Activated CD8-positive, alpha-beta T cell treated with anti-CD3 and anti-CD28 coated beads for 36 hours (primary cell): ENCODE results near the gene LHFPL3. TPM values are rescaled to one million over a fixed set of nuclear protein-coding genes. Genes with fewer than 3 reads are reported as not detected.
"Not testable (repeated sequence)": the region's sequence is repeated elsewhere in the genome, so short reads cannot be mapped to it uniquely, and the experiment has no call there.

Source experiments
- ATAC-seq: fragments of 200-7000 bp; cut with Tn5 transposase; one replicate; pipeline ENCODE4 v1.10.0; 2021; ENCODE audit warnings: mild to moderate bottlenecking, moderate library complexity
- CTCF ChIA-PET: fragments of 350-600 bp; sonication (Branson Sonifier 250); formaldehyde crosslinking; loops from one replicate; lab custom pipeline; 2021; ENCODE audit warnings: antibody characterized with exemption; lab: Charles Lee
- POLR2A ChIA-PET: fragments of 350-600 bp; sonication (Branson Sonifier 250); formaldehyde crosslinking; loops from one replicate; lab custom pipeline; 2021; ENCODE audit warnings: antibody characterized with exemption; lab: Charles Lee
- DNase-seq: peaks from one replicate; pipeline ENCODE4 v3.0.0-alpha.2; 2020
- H3K27ac Mint-ChIP-seq: one replicate; pipeline ENCODE4 v1.8.0; 2021; ENCODE audit warnings: mild to moderate bottlenecking, mixed read lengths
- H3K27me3 Mint-ChIP-seq: one replicate; pipeline ENCODE4 v1.8.0; 2021; ENCODE audit warnings: mixed read lengths
- H3K36me3 Mint-ChIP-seq: one replicate; pipeline ENCODE4 v1.8.0; 2021; ENCODE audit warnings: low read depth, mixed read lengths
- H3K4me1 Mint-ChIP-seq: one replicate; pipeline ENCODE4 v1.8.0; 2021; ENCODE audit warnings: low read depth, mixed read lengths
- H3K4me3 Mint-ChIP-seq: one replicate; pipeline ENCODE4 v1.8.0; 2021; ENCODE audit warnings: mild to moderate bottlenecking, moderate library complexity, mixed read lengths
- H3K9me3 Mint-ChIP-seq: one replicate; pipeline ENCODE4 v1.8.0; 2021; ENCODE audit warnings: mixed read lengths
- intact Hi-C: fragments of 100-400 bp; cut with micrococcal nuclease; formaldehyde crosslinking; loops from one replicate; pipeline ENCODE4 v1.10.0; 2022
- total RNA-seq, 2 experiments: library from RNA; stranded (reverse); gene quantifications; one replicate each; pipeline ENCODE4 v1.2.3, GENCODE V29; 2021
- TF ChIP-seq, protein P1 (sequence below): fragments of 200-600 bp; IDR thresholded peaks from one replicate; pipeline ENCODE4 v1.8.0; 2022; ENCODE audit warnings: antibody characterized with exemption, mild to moderate bottlenecking

Gene LHFPL3
- total RNA-seq, 2 experiments from 2014 or later = not detected

DNA sequence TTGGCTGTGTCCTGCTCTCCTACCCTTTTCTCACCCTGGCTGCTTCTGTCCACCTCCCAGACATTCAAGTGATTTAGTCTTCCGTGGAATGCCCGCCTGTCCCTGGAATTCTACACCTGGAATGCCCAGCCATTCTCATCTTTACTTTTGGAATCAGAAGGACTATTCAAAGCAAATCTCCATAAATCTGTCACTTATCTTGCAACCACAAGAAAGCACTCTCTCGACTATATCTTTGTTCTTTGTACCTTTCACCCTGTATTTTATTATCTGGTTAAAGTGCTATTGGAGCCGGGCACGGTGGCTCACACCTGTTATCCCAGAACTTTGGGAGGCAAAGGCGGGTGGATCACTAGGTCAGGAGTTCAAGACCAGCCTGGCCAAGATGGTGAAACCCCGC, 606.3 kb downstream of the LHFPL3 start:
- H3K27ac Mint-ChIP-seq = no peak overlapping the region
- H3K36me3 Mint-ChIP-seq = no peaks in the 10 kb centered on the region
- ATAC-seq = no peak
- no peak overlapping the region for H3K4me3 Mint-ChIP-seq
- no peak for DNase-seq
- intact Hi-C loops = no loop called here
- POLR2A ChIA-PET = no interaction called here
- no peaks in the 10 kb centered on the region for H3K27me3 Mint-ChIP-seq
- CTCF ChIA-PET = no interaction called here
- H3K4me1 Mint-ChIP-seq = peaks cover 4% of the 10 kb centered on the region
- TF ChIP-seq, protein P1, sequence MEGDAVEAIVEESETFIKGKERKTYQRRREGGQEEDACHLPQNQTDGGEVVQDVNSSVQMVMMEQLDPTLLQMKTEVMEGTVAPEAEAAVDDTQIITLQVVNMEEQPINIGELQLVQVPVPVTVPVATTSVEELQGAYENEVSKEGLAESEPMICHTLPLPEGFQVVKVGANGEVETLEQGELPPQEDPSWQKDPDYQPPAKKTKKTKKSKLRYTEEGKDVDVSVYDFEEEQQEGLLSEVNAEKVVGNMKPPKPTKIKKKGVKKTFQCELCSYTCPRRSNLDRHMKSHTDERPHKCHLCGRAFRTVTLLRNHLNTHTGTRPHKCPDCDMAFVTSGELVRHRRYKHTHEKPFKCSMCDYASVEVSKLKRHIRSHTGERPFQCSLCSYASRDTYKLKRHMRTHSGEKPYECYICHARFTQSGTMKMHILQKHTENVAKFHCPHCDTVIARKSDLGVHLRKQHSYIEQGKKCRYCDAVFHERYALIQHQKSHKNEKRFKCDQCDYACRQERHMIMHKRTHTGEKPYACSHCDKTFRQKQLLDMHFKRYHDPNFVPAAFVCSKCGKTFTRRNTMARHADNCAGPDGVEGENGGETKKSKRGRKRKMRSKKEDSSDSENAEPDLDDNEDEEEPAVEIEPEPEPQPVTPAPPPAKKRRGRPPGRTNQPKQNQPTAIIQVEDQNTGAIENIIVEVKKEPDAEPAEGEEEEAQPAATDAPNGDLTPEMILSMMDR = no peak
- H3K9me3 Mint-ChIP-seq = no peaks in the 10 kb centered on the region

DNA sequence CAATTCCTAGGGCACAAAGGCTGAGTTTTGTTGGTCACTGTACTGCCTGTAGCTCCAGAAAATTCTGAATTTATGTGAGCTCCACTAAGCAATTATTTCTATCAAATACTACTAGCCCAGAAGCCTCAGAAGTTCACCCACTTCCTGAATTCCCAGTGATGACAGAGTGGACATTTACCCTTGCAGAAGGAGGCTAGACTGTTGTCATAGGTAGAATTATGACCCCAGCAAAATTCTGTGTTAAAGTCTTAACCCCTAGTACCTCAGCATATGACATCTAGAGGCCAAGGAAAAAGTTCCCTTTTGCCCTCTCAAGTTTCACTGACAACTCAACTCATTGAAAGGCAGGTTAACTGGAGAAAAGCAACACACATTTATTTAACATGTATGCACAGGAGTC, 606.9 kb downstream of the LHFPL3 start:
- Mint-ChIP-seq H3K27me3 (no peaks in the 10 kb centered on the region), H3K4me3 (no peak overlapping the region), H3K4me1 (peaks cover 4% of the 10 kb centered on the region), H3K9me3 (no peaks in the 10 kb centered on the region), H3K36me3 (no peaks in the 10 kb centered on the region), H3K27ac (no peak overlapping the region)
- ChIA-PET POLR2A (no interaction called here), CTCF (no interaction called here)
- DNase-seq (no peak), ATAC-seq (no peak)
- TF ChIP-seq, protein P1 = no peak
- intact Hi-C loops = no loop called here

DNA sequence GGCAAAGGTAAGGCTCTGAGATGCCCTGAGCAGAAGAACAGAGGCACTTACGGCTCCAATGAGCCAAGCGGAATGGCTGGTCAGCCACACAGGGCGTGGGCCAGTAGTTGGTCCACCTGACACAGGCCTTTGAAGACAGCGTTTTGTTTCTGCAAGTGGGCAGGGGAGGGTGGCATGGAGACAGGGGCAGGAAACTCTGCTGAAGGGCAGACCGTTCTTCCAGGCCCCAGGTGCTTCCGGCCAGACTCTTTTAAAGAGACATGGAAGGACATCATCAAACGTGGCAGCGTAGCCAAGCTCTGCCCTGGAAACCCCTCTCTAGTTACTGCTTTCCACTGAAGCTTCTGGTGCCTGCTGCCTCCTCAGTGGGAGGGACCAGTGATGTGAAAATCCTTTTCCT, 608.1 kb downstream of the LHFPL3 start:
- DNase-seq = no peak
- POLR2A ChIA-PET = no interaction called here
- H3K4me1 Mint-ChIP-seq = peaks cover 12% of the 10 kb centered on the region
- no peak overlapping the region for H3K27ac Mint-ChIP-seq
- H3K9me3 Mint-ChIP-seq = peaks cover 2% of the 10 kb centered on the region
- CTCF ChIA-PET = interaction anchor here (1.9 kb wide), 1 partner anchor 18 kb away, joined by 5 read pairs; no protein-coding TSS in a partner anchor
- peaks cover 8% of the 10 kb centered on the region for H3K36me3 Mint-ChIP-seq
- no peak overlapping the region for H3K4me3 Mint-ChIP-seq
- TF ChIP-seq, protein P1 = no peak
- ATAC-seq = no peak
- intact Hi-C loops = no loop called here
- no peaks in the 10 kb centered on the region for H3K27me3 Mint-ChIP-seq

DNA sequence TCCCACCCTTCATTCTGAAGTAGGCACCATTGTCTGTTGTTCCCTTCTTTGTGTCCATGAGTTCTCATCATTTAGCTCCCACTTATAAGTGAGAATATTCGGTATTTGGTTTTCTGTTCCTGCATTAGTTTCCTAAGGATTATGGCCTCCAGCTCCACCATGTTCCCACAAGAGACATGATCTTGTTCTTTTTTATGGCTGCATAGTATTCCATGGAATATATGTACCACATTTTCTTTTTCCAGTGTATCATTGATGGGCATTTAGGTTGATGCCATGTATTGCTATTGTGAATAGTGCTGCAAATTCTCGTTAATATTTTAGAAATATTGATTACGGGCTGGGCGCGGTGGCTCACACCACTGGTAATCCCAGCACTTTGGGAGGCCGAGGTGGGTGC, 609.1 kb downstream of the LHFPL3 start:
- H3K4me3 Mint-ChIP-seq, H3K9me3 Mint-ChIP-seq, intact Hi-C loops, POLR2A ChIA-PET, H3K27me3 Mint-ChIP-seq, ATAC-seq, DNase-seq, H3K27ac Mint-ChIP-seq: not testable (repeated sequence)
- Mint-ChIP-seq H3K4me1 (peaks cover 17% of the 10 kb centered on the region), H3K36me3 (peaks cover 12% of the 10 kb centered on the region)
- CTCF ChIA-PET = interaction anchor here (1.9 kb wide), 1 partner anchor 19 kb away, joined by 5 read pairs; no protein-coding TSS in a partner anchor

DNA sequence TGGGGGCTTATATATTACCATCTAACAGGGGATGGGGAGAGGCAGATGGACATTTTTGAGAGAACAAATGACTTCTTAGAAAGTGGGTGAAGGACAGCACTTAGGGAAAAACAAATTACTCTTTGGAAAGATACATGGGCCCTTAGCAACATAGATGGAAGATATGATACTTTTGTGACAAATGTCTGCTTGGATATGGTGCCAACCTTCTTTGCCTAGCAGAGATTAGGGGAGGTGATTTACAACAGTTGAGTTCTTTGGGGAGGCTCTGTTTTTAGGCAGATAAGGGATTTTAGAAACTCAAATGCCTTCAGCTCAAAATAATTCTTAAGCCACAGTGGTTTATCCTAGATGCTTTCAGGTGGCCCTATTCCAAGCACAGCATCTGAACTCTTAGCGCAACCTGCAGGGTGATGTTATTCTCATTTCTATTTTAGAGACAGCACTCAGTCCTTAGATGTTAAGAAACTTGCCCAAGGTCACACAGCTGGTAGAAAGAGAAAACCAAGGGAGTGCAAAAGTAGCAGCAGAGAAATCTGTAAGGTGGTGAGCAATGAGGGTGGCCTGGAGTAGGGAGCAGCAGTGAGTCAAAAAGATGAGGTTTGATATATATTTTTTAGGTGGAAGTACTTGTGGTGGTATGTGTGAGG, 610.5 kb downstream of the LHFPL3 start:
- ChIA-PET CTCF (interaction anchor here (1.1 kb wide), 1 partner anchor 12 kb away, joined by 3 read pairs; no protein-coding TSS in a partner anchor), POLR2A (interaction anchor here (1.7 kb wide), 1 partner anchor 9 kb away, joined by 4 read pairs; no protein-coding TSS in a partner anchor)
- Mint-ChIP-seq H3K9me3 (peaks cover 4% of the 10 kb centered on the region), H3K27me3 (no peaks in the 10 kb centered on the region), H3K4me1 (peaks cover 29% of the 10 kb centered on the region), H3K4me3 (no peak overlapping the region), H3K27ac (peak overlapping the region; percentile 5), H3K36me3 (peaks cover 17% of the 10 kb centered on the region)
- TF ChIP-seq, protein P1 = no peak
- intact Hi-C loops = no loop called here
- ATAC-seq = no peak
- DNase-seq = no peak
